Measurements from ENCODE around the gene PINLYP. TPM values are rescaled to one million over a fixed set of nuclear protein-coding genes. Genes with fewer than 3 reads are reported as not detected.

The PINLYP gene
- total and polyA plus RNA-seq, 9 of the 15 experiments (the other 6 are each of a cell fraction or from before 2014, with no cell fraction given): 1.00 to 6.7 (median 2.2) TPM

DNA sequence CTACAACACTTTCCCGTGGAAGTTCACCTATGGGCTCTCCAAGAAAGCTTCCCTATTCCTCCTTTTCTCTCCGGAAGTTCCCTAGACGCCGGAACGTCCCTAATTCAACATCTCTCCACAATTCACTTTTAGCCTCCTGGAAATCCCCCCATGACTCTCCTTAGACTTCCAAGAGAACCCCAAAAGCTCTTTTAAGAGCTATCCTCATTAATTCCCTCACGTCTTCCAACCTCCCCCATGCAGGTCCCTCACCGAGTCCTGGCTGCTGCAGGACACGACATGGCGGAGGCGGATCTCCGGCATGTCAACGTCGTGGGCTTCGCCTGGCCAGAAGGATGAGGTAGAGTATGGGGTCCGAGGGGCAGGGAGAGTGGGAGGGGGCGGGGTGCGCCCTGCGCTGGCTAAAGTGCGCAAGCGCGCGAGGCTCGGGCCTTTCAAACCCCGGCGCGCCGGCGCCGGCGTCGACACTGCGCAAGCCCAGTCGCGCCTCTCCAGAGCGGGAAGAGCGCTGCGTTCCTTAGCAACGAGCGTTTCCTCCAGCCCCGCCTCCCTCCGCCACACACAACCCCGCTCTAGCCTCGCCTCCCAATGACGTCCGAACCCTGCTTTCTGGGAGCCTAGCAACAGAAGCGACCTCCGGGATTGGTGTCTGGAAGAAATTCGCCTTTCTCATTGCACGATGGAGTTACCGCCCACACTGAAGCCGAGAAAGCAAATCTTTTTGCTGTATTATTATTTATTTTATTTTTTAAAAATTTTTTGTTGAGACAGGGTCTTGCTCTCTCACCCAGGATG is at the start of gene PINLYP, which contains the start of gene XRCC1 (continued):
- TF ChIP-seq, protein P1, sequence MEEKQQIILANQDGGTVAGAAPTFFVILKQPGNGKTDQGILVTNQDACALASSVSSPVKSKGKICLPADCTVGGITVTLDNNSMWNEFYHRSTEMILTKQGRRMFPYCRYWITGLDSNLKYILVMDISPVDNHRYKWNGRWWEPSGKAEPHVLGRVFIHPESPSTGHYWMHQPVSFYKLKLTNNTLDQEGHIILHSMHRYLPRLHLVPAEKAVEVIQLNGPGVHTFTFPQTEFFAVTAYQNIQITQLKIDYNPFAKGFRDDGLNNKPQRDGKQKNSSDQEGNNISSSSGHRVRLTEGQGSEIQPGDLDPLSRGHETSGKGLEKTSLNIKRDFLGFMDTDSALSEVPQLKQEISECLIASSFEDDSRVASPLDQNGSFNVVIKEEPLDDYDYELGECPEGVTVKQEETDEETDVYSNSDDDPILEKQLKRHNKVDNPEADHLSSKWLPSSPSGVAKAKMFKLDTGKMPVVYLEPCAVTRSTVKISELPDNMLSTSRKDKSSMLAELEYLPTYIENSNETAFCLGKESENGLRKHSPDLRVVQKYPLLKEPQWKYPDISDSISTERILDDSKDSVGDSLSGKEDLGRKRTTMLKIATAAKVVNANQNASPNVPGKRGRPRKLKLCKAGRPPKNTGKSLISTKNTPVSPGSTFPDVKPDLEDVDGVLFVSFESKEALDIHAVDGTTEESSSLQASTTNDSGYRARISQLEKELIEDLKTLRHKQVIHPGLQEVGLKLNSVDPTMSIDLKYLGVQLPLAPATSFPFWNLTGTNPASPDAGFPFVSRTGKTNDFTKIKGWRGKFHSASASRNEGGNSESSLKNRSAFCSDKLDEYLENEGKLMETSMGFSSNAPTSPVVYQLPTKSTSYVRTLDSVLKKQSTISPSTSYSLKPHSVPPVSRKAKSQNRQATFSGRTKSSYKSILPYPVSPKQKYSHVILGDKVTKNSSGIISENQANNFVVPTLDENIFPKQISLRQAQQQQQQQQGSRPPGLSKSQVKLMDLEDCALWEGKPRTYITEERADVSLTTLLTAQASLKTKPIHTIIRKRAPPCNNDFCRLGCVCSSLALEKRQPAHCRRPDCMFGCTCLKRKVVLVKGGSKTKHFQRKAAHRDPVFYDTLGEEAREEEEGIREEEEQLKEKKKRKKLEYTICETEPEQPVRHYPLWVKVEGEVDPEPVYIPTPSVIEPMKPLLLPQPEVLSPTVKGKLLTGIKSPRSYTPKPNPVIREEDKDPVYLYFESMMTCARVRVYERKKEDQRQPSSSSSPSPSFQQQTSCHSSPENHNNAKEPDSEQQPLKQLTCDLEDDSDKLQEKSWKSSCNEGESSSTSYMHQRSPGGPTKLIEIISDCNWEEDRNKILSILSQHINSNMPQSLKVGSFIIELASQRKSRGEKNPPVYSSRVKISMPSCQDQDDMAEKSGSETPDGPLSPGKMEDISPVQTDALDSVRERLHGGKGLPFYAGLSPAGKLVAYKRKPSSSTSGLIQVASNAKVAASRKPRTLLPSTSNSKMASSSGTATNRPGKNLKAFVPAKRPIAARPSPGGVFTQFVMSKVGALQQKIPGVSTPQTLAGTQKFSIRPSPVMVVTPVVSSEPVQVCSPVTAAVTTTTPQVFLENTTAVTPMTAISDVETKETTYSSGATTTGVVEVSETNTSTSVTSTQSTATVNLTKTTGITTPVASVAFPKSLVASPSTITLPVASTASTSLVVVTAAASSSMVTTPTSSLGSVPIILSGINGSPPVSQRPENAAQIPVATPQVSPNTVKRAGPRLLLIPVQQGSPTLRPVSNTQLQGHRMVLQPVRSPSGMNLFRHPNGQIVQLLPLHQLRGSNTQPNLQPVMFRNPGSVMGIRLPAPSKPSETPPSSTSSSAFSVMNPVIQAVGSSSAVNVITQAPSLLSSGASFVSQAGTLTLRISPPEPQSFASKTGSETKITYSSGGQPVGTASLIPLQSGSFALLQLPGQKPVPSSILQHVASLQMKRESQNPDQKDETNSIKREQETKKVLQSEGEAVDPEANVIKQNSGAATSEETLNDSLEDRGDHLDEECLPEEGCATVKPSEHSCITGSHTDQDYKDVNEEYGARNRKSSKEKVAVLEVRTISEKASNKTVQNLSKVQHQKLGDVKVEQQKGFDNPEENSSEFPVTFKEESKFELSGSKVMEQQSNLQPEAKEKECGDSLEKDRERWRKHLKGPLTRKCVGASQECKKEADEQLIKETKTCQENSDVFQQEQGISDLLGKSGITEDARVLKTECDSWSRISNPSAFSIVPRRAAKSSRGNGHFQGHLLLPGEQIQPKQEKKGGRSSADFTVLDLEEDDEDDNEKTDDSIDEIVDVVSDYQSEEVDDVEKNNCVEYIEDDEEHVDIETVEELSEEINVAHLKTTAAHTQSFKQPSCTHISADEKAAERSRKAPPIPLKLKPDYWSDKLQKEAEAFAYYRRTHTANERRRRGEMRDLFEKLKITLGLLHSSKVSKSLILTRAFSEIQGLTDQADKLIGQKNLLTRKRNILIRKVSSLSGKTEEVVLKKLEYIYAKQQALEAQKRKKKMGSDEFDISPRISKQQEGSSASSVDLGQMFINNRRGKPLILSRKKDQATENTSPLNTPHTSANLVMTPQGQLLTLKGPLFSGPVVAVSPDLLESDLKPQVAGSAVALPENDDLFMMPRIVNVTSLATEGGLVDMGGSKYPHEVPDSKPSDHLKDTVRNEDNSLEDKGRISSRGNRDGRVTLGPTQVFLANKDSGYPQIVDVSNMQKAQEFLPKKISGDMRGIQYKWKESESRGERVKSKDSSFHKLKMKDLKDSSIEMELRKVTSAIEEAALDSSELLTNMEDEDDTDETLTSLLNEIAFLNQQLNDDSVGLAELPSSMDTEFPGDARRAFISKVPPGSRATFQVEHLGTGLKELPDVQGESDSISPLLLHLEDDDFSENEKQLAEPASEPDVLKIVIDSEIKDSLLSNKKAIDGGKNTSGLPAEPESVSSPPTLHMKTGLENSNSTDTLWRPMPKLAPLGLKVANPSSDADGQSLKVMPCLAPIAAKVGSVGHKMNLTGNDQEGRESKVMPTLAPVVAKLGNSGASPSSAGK (IDR thresholded peaks at IDR 0.05): no peak
- TF ChIP-seq POLR2AphosphoS2 (IDR thresholded peaks at IDR 0.05; ENCODE audit: low read length): no peak
- TF ChIP-seq, protein P2, sequence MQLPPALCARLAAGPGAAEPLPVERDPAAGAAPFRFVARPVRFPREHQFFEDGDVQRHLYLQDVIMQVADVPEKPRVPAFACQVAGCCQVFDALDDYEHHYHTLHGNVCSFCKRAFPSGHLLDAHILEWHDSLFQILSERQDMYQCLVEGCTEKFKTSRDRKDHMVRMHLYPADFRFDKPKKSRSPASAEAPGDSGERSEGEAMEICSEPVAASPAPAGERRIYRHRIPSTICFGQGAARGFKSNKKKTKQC (CRISPR knock-in tag; IDR thresholded peaks at IDR 0.05): peak; percentile 71; the same call in 1 of the 2 replicates
- TF ChIP-seq RBM22 (IDR thresholded peaks at IDR 0.05; ENCODE audit: low read depth, low read length, poor library complexity, severe bottlenecking): no peak
- TF ChIP-seq NR4A1 (CRISPR knock-in tag; IDR thresholded peaks at IDR 0.05): no peak
- no peak for TF ChIP-seq NR4A1 (tag; IDR thresholded peaks at IDR 0.05)
- TF ChIP-seq, protein P3, sequence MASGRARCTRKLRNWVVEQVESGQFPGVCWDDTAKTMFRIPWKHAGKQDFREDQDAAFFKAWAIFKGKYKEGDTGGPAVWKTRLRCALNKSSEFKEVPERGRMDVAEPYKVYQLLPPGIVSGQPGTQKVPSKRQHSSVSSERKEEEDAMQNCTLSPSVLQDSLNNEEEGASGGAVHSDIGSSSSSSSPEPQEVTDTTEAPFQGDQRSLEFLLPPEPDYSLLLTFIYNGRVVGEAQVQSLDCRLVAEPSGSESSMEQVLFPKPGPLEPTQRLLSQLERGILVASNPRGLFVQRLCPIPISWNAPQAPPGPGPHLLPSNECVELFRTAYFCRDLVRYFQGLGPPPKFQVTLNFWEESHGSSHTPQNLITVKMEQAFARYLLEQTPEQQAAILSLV (tag; IDR thresholded peaks at IDR 0.05): no peak
- TF ChIP-seq, protein P4, sequence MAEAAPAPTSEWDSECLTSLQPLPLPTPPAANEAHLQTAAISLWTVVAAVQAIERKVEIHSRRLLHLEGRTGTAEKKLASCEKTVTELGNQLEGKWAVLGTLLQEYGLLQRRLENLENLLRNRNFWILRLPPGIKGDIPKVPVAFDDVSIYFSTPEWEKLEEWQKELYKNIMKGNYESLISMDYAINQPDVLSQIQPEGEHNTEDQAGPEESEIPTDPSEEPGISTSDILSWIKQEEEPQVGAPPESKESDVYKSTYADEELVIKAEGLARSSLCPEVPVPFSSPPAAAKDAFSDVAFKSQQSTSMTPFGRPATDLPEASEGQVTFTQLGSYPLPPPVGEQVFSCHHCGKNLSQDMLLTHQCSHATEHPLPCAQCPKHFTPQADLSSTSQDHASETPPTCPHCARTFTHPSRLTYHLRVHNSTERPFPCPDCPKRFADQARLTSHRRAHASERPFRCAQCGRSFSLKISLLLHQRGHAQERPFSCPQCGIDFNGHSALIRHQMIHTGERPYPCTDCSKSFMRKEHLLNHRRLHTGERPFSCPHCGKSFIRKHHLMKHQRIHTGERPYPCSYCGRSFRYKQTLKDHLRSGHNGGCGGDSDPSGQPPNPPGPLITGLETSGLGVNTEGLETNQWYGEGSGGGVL (CRISPR knock-in tag; IDR thresholded peaks at IDR 0.05): no peak
- TF ChIP-seq ZNF24 (IDR thresholded peaks at IDR 0.05): no peak
- TF ChIP-seq SMAD2 (IDR thresholded peaks at IDR 0.05; ENCODE audit: low read depth, low read length): no peak
- TF ChIP-seq SUPT5H (IDR thresholded peaks at IDR 0.05): peak; percentile 76
- peak; percentile 96 for TF ChIP-seq CREM (IDR thresholded peaks at IDR 0.05; ENCODE audit: low read depth)
- peak; percentile 65 for TF ChIP-seq HCFC1 (IDR thresholded peaks at IDR 0.05; ENCODE audit: low read depth, low read length)

Data from K562 (cell line).